IMR-90 (cell line): ENCODE results near the gene IFT25. TPM values are rescaled to one million over a fixed set of nuclear protein-coding genes. Genes with fewer than 3 reads are reported as not detected.

Source experiments
- ATAC-seq: fragments of 200-7000 bp; cut with Tn5 transposase; 2 replicates; pipeline ENCODE4 v1.9.1; 2020; ENCODE audit warnings: low read depth, mild to moderate bottlenecking, moderate library complexity
- BruUV-seq: library from RNA; stranded (reverse); fragments of 400-500 nt; replicated peaks from 2 replicates; lab custom pipeline; 2021; lab: Mats Ljungman, UMichigan
- CTCF ChIA-PET: fragments of 300-600 bp; formaldehyde crosslinking; extraction: SDS; loops from one replicate; lab custom pipeline; 2021; ENCODE audit warnings: antibody characterized with exemption; lab: Yijun Ruan, JAX
- POLR2A ChIA-PET: fragments of 300-600 bp; sonication (Branson Sonifier 250); formaldehyde crosslinking; loops from one replicate; lab custom pipeline; 2022; ENCODE audit warnings: antibody characterized with exemption; ENCODE audit not compliant: unreplicated experiment; lab: Charles Lee
- DNase-seq: peaks from one replicate; pipeline ENCODE4 v3.0.0; 2013
- H2AFZ ChIP-seq: replicated peaks from 2 replicates; pipeline ENCODE3; 2013; ENCODE audit warnings: low read length, mild to moderate bottlenecking; ENCODE audit not compliant: poor library complexity
- H2AK5ac ChIP-seq: 2 replicates; pipeline ENCODE4 v1.6.1; 2013; ENCODE audit warnings: low read depth, low read length, inconsistent platforms
- H2AK9ac ChIP-seq: replicated peaks from 2 replicates; pipeline ENCODE3; 2013; ENCODE audit warnings: mild to moderate bottlenecking, low read depth, low read length, moderate library complexity; ENCODE audit not compliant: poor library complexity
- H2BK120ac ChIP-seq: 2 replicates; pipeline ENCODE4 v1.6.1; 2013; ENCODE audit warnings: low read depth, low read length, inconsistent platforms
- H2BK15ac ChIP-seq: 3 replicates; pipeline ENCODE4 v1.6.1; 2013; ENCODE audit warnings: low read depth, low read length, inconsistent platforms
- H2BK20ac ChIP-seq: 2 replicates; pipeline ENCODE4 v1.6.1; 2013; ENCODE audit warnings: low read depth, mild to moderate bottlenecking, inconsistent platforms, low read length, moderate library complexity
- H2BK5ac ChIP-seq: 2 replicates; pipeline ENCODE4 v1.6.1; 2013; ENCODE audit warnings: mild to moderate bottlenecking, low read depth, low read length, inconsistent platforms; ENCODE audit not compliant: poor library complexity, severe bottlenecking
- H3K14ac ChIP-seq: replicated peaks from 2 replicates; pipeline ENCODE4 v1.6.1; 2013; ENCODE audit warnings: low read depth, low read length, inconsistent platforms
- H3K18ac ChIP-seq: 2 replicates; pipeline ENCODE4 v1.6.1; 2013; ENCODE audit warnings: low read depth, low read length, control low read depth
- H3K23ac ChIP-seq: 2 replicates; pipeline ENCODE4 v1.6.1; 2013; ENCODE audit warnings: low read depth, low read length, inconsistent platforms
- H3K27ac ChIP-seq: 2 replicates; pipeline ENCODE4 v1.5.1; 2013; ENCODE audit warnings: mild to moderate bottlenecking, control low read depth, low read length; ENCODE audit not compliant: insufficient read depth
- H3K27me3 ChIP-seq: 2 replicates; pipeline ENCODE4 v1.6.1; 2013; ENCODE audit warnings: low read length; ENCODE audit not compliant: control insufficient read depth, insufficient read depth
- H3K36me3 ChIP-seq: 2 replicates; pipeline ENCODE4 v1.6.1; 2013; ENCODE audit warnings: low read length, mixed read lengths; ENCODE audit not compliant: control insufficient read depth, insufficient read depth
- H3K4ac ChIP-seq: 2 replicates; pipeline ENCODE4 v1.6.1; 2013; ENCODE audit warnings: low read depth, low read length, inconsistent platforms
- H3K4me1 ChIP-seq: 2 replicates; pipeline ENCODE4 v1.6.1; 2013; ENCODE audit warnings: low read length, mixed read lengths; ENCODE audit not compliant: control insufficient read depth, insufficient read depth
- H3K4me2 ChIP-seq: 2 replicates; pipeline ENCODE4 v1.6.1; 2013; ENCODE audit warnings: low read depth, mild to moderate bottlenecking, control low read depth, low read length, moderate library complexity
- H3K4me3 ChIP-seq: 2 replicates; pipeline ENCODE4 v1.5.1; 2013; ENCODE audit warnings: low read depth, mild to moderate bottlenecking, control low read depth, low read length, moderate library complexity; ENCODE audit not compliant: insufficient read depth
- H3K56ac ChIP-seq: 2 replicates; pipeline ENCODE4 v1.6.1; 2013; ENCODE audit warnings: low read length, inconsistent platforms; ENCODE audit not compliant: insufficient read depth; ENCODE audit errors: extremely low read depth
- H3K79me1 ChIP-seq, 2 experiments: 2 replicates each; pipeline ENCODE4 v1.6.1; 2013; ENCODE audit warnings: low read length in 2 of 2, inconsistent platforms in 1 of 2, low read depth in 1 of 2
- H3K9ac ChIP-seq: 2 replicates; pipeline ENCODE4 v1.6.1; 2013; ENCODE audit warnings: low read depth, low read length, control low read depth
- H3K9me1 ChIP-seq: 2 replicates; pipeline ENCODE4 v1.6.1; 2013; ENCODE audit warnings: low read length, inconsistent platforms; ENCODE audit not compliant: insufficient read depth
- H3K9me3 ChIP-seq: 2 replicates; pipeline ENCODE4 v1.6.1; 2013; ENCODE audit warnings: low read length; ENCODE audit not compliant: control insufficient read depth, insufficient read depth
- H4K20me1 ChIP-seq: 2 replicates; pipeline ENCODE4 v1.6.1; 2013; ENCODE audit warnings: low read length, inconsistent platforms; ENCODE audit not compliant: insufficient read depth
- H4K5ac ChIP-seq: 2 replicates; pipeline ENCODE4 v1.6.1; 2013; ENCODE audit warnings: mild to moderate bottlenecking, low read depth, low read length, control low read depth
- H4K8ac ChIP-seq, 2 experiments: 2 replicates each; pipeline ENCODE4 v1.6.1; 2013; ENCODE audit warnings: low read depth in 2 of 2, low read length in 2 of 2, control low read depth in 1 of 2, inconsistent platforms in 1 of 2
- H4K91ac ChIP-seq: 2 replicates; pipeline ENCODE4 v1.6.1; 2013; ENCODE audit warnings: low read depth, low read length, inconsistent platforms; ENCODE audit not compliant: insufficient read depth
- BHLHE40 ChIP-seq: fragments of 150-350 bp; IDR thresholded peaks from 2 replicates; pipeline ENCODE4 v1.6.1; 2016; ENCODE audit warnings: mild to moderate bottlenecking, low read depth, low read length
- CEBPB ChIP-seq: IDR thresholded peaks from 2 replicates; pipeline ENCODE4 v1.6.1; 2012; ENCODE audit warnings: low read depth, low read length, improper control_type of control experiment
- CHD1 ChIP-seq: IDR thresholded peaks from 2 replicates; pipeline ENCODE4 v1.6.1; 2012; ENCODE audit warnings: low read depth, low read length, improper control_type of control experiment
- CTCF ChIP-seq: conservative IDR thresholded peaks from 2 replicates; pipeline ENCODE4 v1.5.1; 2012; ENCODE audit warnings: mild to moderate bottlenecking, low read depth, low read length, improper control_type of control experiment
- ELK1 ChIP-seq: fragments of 150-350 bp; IDR thresholded peaks from 2 replicates; pipeline ENCODE4 v1.6.1; 2016; ENCODE audit warnings: low read depth, mild to moderate bottlenecking, low read length, moderate library complexity, borderline replicate concordance
- FOS ChIP-seq: fragments of 150-350 bp; IDR thresholded peaks from 2 replicates; pipeline ENCODE4 v1.6.1; 2016; ENCODE audit warnings: low read depth, low read length
- MAFK ChIP-seq: IDR thresholded peaks from 2 replicates; pipeline ENCODE4 v1.6.1; 2012; ENCODE audit warnings: low read depth, low read length, improper control_type of control experiment
- MAZ ChIP-seq: IDR thresholded peaks from 2 replicates; pipeline ENCODE4 v1.6.1; 2012; ENCODE audit warnings: low read depth, mild to moderate bottlenecking, low read length, improper control_type of control experiment, moderate library complexity, borderline replicate concordance
- MXI1 ChIP-seq: IDR thresholded peaks from 2 replicates; pipeline ENCODE4 v1.6.1; 2012; ENCODE audit warnings: low read depth, mild to moderate bottlenecking, low read length, moderate library complexity, borderline replicate concordance
- NFE2L2 ChIP-seq: fragments of 150-350 bp; IDR thresholded peaks from 2 replicates; pipeline ENCODE4 v1.6.1; 2016; ENCODE audit warnings: low read depth, mild to moderate bottlenecking, low read length
- POLR2A ChIP-seq: IDR thresholded peaks from 2 replicates; pipeline ENCODE4 v1.6.1; 2012; ENCODE audit warnings: mild to moderate bottlenecking, low read depth, low read length
- RAD21 ChIP-seq: IDR thresholded peaks from 2 replicates; pipeline ENCODE4 v1.6.1; 2012; ENCODE audit warnings: low read length, improper control_type of control experiment
- RCOR1 ChIP-seq: IDR thresholded peaks from 2 replicates; pipeline ENCODE4 v1.6.1; 2012; ENCODE audit warnings: mild to moderate bottlenecking, low read length, improper control_type of control experiment; ENCODE audit not compliant: insufficient replicate concordance
- RFX5 ChIP-seq: IDR thresholded peaks from 2 replicates; pipeline ENCODE4 v1.8.0; 2012; ENCODE audit warnings: low read depth, mild to moderate bottlenecking, low read length, moderate library complexity
- SMC3 ChIP-seq: fragments of 150-350 bp; IDR thresholded peaks from 2 replicates; pipeline ENCODE4 v1.6.1; 2016; ENCODE audit warnings: low read depth, mild to moderate bottlenecking, antibody characterized with exemption, low read length, moderate library complexity
- USF2 ChIP-seq: fragments of 150-350 bp; IDR thresholded peaks from 2 replicates; pipeline ENCODE4 v1.6.1; 2017; ENCODE audit warnings: mild to moderate bottlenecking, antibody characterized with exemption, low read length, low read depth
- WGBS, 2 experiments: methylation state at CpG; one replicate each; pipeline versions ENCODE4 v1.1.5 to v1.1.7; 2013; ENCODE audit warnings: missing lambda C conversion rate in 2 of 2; ENCODE audit not compliant: insufficient read length in 1 of 2; ENCODE audit errors: extremely low coverage in 2 of 2; 5-methylcytosine and 5-hydroxymethylcytosine counted together
- dilution Hi-C: fragments of 300-500 bp; cut with HindIII; formaldehyde crosslinking; loops from one replicate; pipeline ENCODE4 v1.14.3; 2018; ENCODE audit warnings: low sequenced_read_pairs; ENCODE audit not compliant: unreplicated experiment
- in situ Hi-C: fragments of 300-500 bp; cut with MboI; formaldehyde crosslinking; loops from 3 replicates; pipeline ENCODE4 v1.14.3; 2019; ENCODE audit warnings: low sequenced_read_pairs, inconsistent platforms, mixed read lengths
- intact Hi-C: fragments of 100-400 bp; cut with micrococcal nuclease; formaldehyde crosslinking; loops from 2 replicates; pipeline ENCODE4 v1.10.0; 2022
- polyA plus RNA-seq, 3 experiments: library from polyadenylated mRNA; depleted of rRNA; stranded (reverse); fragments of >200 nt; gene quantifications; 2 replicates each; pipeline ENCODE4 v1.2.3, GENCODE V29; 2012; ENCODE audit warnings: low replicate concordance in 1 of 3
- total RNA-seq: library from RNA; depleted of rRNA; stranded (reverse); fragments of >200 nt; gene quantifications from 2 replicates; pipeline ENCODE4 v1.2.3, GENCODE V29; 2012

IFT25 gene
- total and polyA plus RNA-seq, 2 of the 4 experiments (the other 2 are of a cell fraction): 9.1 to 38.0 TPM

GRCh38 chr1:53891678-53892077 is 53.8 kb downstream of the IFT25 start:
- 0 out of 2 replicates have a peak, but pooled peaks cover 4% of the 10 kb centered on the region for H4K20me1 ChIP-seq
- ATAC-seq (no peak), DNase-seq (no peak)
- H3K14ac ChIP-seq: no peak overlapping the region
- no peak overlapping the region for H3K4me2 ChIP-seq
- no peak overlapping the region for H4K91ac ChIP-seq
- H3K4me1 ChIP-seq: peaks cover 7% of the 10 kb centered on the region
- no peak overlapping the region for H2AK9ac ChIP-seq
- H2BK20ac ChIP-seq: peak overlapping the region; percentile 32; the same call in 1 of the 2 replicates
- no peak overlapping the region for H4K8ac ChIP-seq
- H2BK5ac ChIP-seq: no peak overlapping the region
- in situ Hi-C loops: no loop called here
- H3K9ac ChIP-seq: no peak overlapping the region
- CTCF ChIA-PET: no interaction called here
- H3K9me3 ChIP-seq: no peaks in the 10 kb centered on the region
- H3K27me3 ChIP-seq: no peaks in the 10 kb centered on the region
- no CpG with 5 or more reads among the region's 2 CpGs for WGBS, 2 experiments
- no peak overlapping the region for H4K5ac ChIP-seq
- dilution Hi-C loops: no loop called here
- intact Hi-C loops: no loop called here
- no peak overlapping the region for H2AFZ ChIP-seq
- BruUV-seq: no TSS peak
- H3K23ac ChIP-seq: no peak overlapping the region
- no peak overlapping the region for H3K4me3 ChIP-seq
- H3K4ac ChIP-seq: no peak overlapping the region
- H3K56ac ChIP-seq: no peak overlapping the region
- peaks cover 13% of the 10 kb centered on the region; the same call in 1 of the 2 replicates for H3K9me1 ChIP-seq
- H3K27ac ChIP-seq: no peak overlapping the region
- POLR2A ChIA-PET: no interaction called here
- TF ChIP-seq CEBPB (no peak), POLR2A (no peak), CTCF (no peak), FOS (no peak), CHD1 (no peak), MAZ (no peak), RFX5 (no peak), USF2 (no peak), SMC3 (no peak), RAD21 (no peak), MAFK (no peak), RCOR1 (no peak), NFE2L2 (no peak), MXI1 (no peak), BHLHE40 (no peak), ELK1 (no peak)
- H3K79me1 ChIP-seq: peaks cover 5 to 9% of the 10 kb centered on the region in 2 experiments
- no peak overlapping the region for H2BK15ac ChIP-seq
- no peak overlapping the region for H2AK5ac ChIP-seq
- no peak overlapping the region for H3K18ac ChIP-seq
- H3K36me3 ChIP-seq: peaks cover 3% of the 10 kb centered on the region; the same call in 1 of the 2 replicates
- no peak overlapping the region for H2BK120ac ChIP-seq
